Kidney (tissue), 14 donors: ENCODE measurements around the gene BCL2L1. TPM values are rescaled to one million over a fixed set of nuclear protein-coding genes. Genes with fewer than 3 reads are reported as not detected.

Experiments
- DNase-seq, 5 donors: peaks; one replicate each; pipeline ENCODE4 v3.0.0-alpha.2; 2013 to 2020
- FAIRE-seq: peaks from 2 replicates; lab custom pipeline; 2012; peaks lifted over from hg19 to GRCh38; lab: Jason Lieb, UNC
- H3K27ac ChIP-seq, 2 donors: one replicate each; pipeline ENCODE4 v1.7.0; 2013; ENCODE audit warnings: low read depth in 2 of 2, low read length in 2 of 2, inconsistent platforms in 1 of 2
- H3K27me3 ChIP-seq: one replicate; pipeline ENCODE4 v1.7.1; 2013; ENCODE audit warnings: low read length, inconsistent platforms; ENCODE audit not compliant: control insufficient read depth, insufficient read depth
- H3K36me3 ChIP-seq, 3 donors: one replicate each; pipeline versions ENCODE4 v1.7.0 to v1.7.1; 2013; ENCODE audit warnings: low read length in 3 of 3, control low read depth in 1 of 3, inconsistent platforms in 1 of 3; ENCODE audit not compliant: insufficient read depth in 3 of 3, control insufficient read depth in 2 of 3
- H3K4me1 ChIP-seq, 3 donors: one replicate each; pipeline versions ENCODE4 v1.7.0 to v1.7.1; 2013; ENCODE audit warnings: low read length in 3 of 3, inconsistent platforms in 1 of 3, low read depth in 1 of 3; ENCODE audit not compliant: control insufficient read depth in 2 of 3, insufficient read depth in 2 of 3
- H3K4me3 ChIP-seq, 3 donors: one replicate each; pipeline versions ENCODE4 v1.7.0 to v1.8.1; 2013; ENCODE audit warnings: low read length in 3 of 3, control low read depth in 1 of 3, inconsistent platforms in 1 of 3
- H3K9ac ChIP-seq, 3 donors: one replicate each; pipeline versions ENCODE4 v1.7.0 to v1.7.1; 2013; ENCODE audit warnings: low read length in 3 of 3, control low read depth in 1 of 3, inconsistent platforms in 1 of 3
- H3K9me3 ChIP-seq, 3 donors: one replicate each; pipeline versions ENCODE4 v1.7.0 to v1.7.1; 2013; ENCODE audit warnings: low read length in 3 of 3, control low read depth in 1 of 3, inconsistent platforms in 1 of 3; ENCODE audit not compliant: control insufficient read depth in 2 of 3, insufficient read depth in 1 of 3
- CTCF ChIP-seq: IDR thresholded peaks from 3 replicates; pipeline ENCODE4 v1.5.1; 2012; ENCODE audit warnings: mild to moderate bottlenecking, moderate library complexity, borderline replicate concordance; ENCODE audit not compliant: insufficient read depth; ENCODE audit errors: extremely low read depth
- intact Hi-C: fragments of 100-400 bp; cut with DNase I; formaldehyde crosslinking; loops from one replicate; pipeline ENCODE4 v1.11.1; 2022
- polyA plus RNA-seq: library from polyadenylated mRNA; stranded (reverse); fragments of 350-450 nt; fragmentation: Illumina TruSeq; extraction: RNeasy Lipid Tissue Mini Kit (QIAGEN cat#74804); gene quantifications from one replicate; pipeline ENCODE4 v1.2.3, GENCODE V29; 2014; ENCODE audit warnings: low read depth, low replicate concordance; ENCODE audit not compliant: insufficient read depth
- total RNA-seq: library from RNA; stranded (reverse); fragmentation: NEBNext Ultra II Directional; extraction: Animal tissue kit (Norgen Biotek cat#: 25700); gene quantifications from one replicate; pipeline ENCODE4 v1.2.1, GENCODE V29; 2021
- donor health status: control.
- donor health status: control.
- donor health status: control.
- donor health status: control.
- donor health status: control.
- donor health status: DM: yes; HTN: yes; CAD: no.
- donor health status: Normal renal cell carcinoma (clear cell type).

The BCL2L1 gene
- total and polyA plus RNA-seq, 2 donors from 2014 or later = 132 to 139 TPM

- H3K4me3 ChIP-seq = peak overlapping the region in 2 of 3 donors; percentile 33 to 50
- H3K36me3 ChIP-seq = peaks cover 3 to 17% (median 5%) of the 10 kb centered on the region in 3 donors
- H3K4me1 ChIP-seq = peaks cover 4 to 66% (median 61%) of the 10 kb centered on the region in 3 donors
- TF ChIP-seq CTCF = no peak
- no peaks in the 10 kb centered on the region for H3K9me3 ChIP-seq
- peak overlapping the region in 2 of 3 donors; percentile 21 to 51 for H3K9ac ChIP-seq
- peak overlapping the region; percentile 81 to 90 for H3K27ac ChIP-seq
- H3K27me3 ChIP-seq = no peaks in the 10 kb centered on the region
- FAIRE-seq (no peak), DNase-seq (no peak)
- intact Hi-C loops = no loop called here
These were observed 6.3 kb downstream of the BCL2L1 start for GRCh38 chr20:31716351-31716750.

GRCh38 chr20:31715766-31716165 lies 6.9 kb downstream of the BCL2L1 start:
- peaks cover 3 to 19% (median 9%) of the 10 kb centered on the region in 3 donors for H3K36me3 ChIP-seq
- peak overlapping the region in 1 of 3 donors; percentile 51 for H3K9ac ChIP-seq
- DNase-seq = no peak
- peaks cover 4 to 72% (median 66%) of the 10 kb centered on the region in 3 donors for H3K4me1 ChIP-seq
- intact Hi-C loops = no loop called here
- peak overlapping the region in 1 of 2 donors; percentile 90 for H3K27ac ChIP-seq
- H3K4me3 ChIP-seq = no peak overlapping the region
- no peaks in the 10 kb centered on the region for H3K9me3 ChIP-seq
- TF ChIP-seq CTCF = no peak
- no peak for FAIRE-seq
- H3K27me3 ChIP-seq = no peaks in the 10 kb centered on the region

GRCh38 chr20:31713312-31714273 lies 9.1 kb downstream of the BCL2L1 start:
- FAIRE-seq (no peak), DNase-seq (peak in 3 of 5 donors; percentile 48 to 94 (median 88))
- Histone ChIP-seq H3K4me3 (peak overlapping the region in 2 of 3 donors; percentile 26 to 39), H3K36me3 (peaks cover 5 to 19% (median 13%) of the 10 kb centered on the region in 3 donors), H3K9me3 (no peaks in the 10 kb centered on the region), H3K4me1 (peaks cover 0 to 72% (median 67%) of the 10 kb centered on the region in 3 donors), H3K27ac (peak overlapping the region; percentile 91 to 97), H3K9ac (peak overlapping the region in 2 of 3 donors; percentile 50 to 59), H3K27me3 (no peaks in the 10 kb centered on the region)
- no peak for TF ChIP-seq CTCF
- intact Hi-C loops = no loop called here
